HepG2 (cell line): Measurements from ENCODE around the gene DIP2C. TPM values are rescaled to one million over a fixed set of nuclear protein-coding genes. Genes with fewer than 3 reads are reported as not detected.

ENCODE experiments used
- ATAC-seq: fragments of 200-7000 bp; cut with Tn5 transposase; 3 replicates; pipeline ENCODE4 v1.9.1; 2020; ENCODE audit warnings: mild to moderate bottlenecking, moderate library complexity
- BruUV-seq: library from RNA; stranded (reverse); fragments of 400-500 nt; replicated peaks from 2 replicates; lab custom pipeline; 2021; lab: Mats Ljungman, UMichigan
- CTCF ChIA-PET: fragments of 300-600 bp; formaldehyde crosslinking; extraction: SDS; loops from one replicate; lab custom pipeline; 2021; ENCODE audit warnings: low total read pairs, inconsistent platforms, low intra/inter-chr PET ratio; lab: Yijun Ruan, JAX
- POLR2A ChIA-PET: fragments of 350-600 bp; sonication (Branson Sonifier 250); formaldehyde crosslinking; loops from one replicate; lab custom pipeline; 2020; ENCODE audit warnings: antibody characterized with exemption, inconsistent platforms; lab: Yijun Ruan, JAX
- DNase-seq: peaks from one replicate; pipeline ENCODE4 v3.0.0-alpha.2; 2015; ENCODE audit warnings: low spot score
- FAIRE-seq: peaks from 3 replicates; lab custom pipeline; 2011; peaks lifted over from hg19 to GRCh38; lab: Jason Lieb, UNC
- H2AFZ ChIP-seq: one replicate; pipeline ENCODE4 v1.6.1; 2011; ENCODE audit warnings: low read length, inconsistent platforms
- H3K27ac ChIP-seq: fragments of 300-600 bp; 3 replicates; pipeline ENCODE4 v1.8.0; 2011; ENCODE audit warnings: mixed run types, mild to moderate bottlenecking, mixed read lengths, low read length, inconsistent platforms; ENCODE audit not compliant: insufficient read depth; ENCODE audit errors: extremely low read length
- H3K27me3 ChIP-seq, 2 experiments: fragments of 200-600 bp in 1 of 2; 2 replicates in 1 of 2; 3 replicates in 1 of 2; pipeline versions ENCODE4 v1.6.0 to v1.8.0; 2011; ENCODE audit warnings: low read length in 2 of 2, mild to moderate bottlenecking in 2 of 2, moderate library complexity in 2 of 2, inconsistent platforms in 1 of 2; ENCODE audit not compliant: insufficient read depth in 2 of 2, control insufficient read depth in 1 of 2
- H3K36me3 ChIP-seq, 2 experiments: fragments of 200-600 bp in 1 of 2; replicated peaks in 1 of 2; 2 replicates in 1 of 2; 3 replicates in 1 of 2; pipeline versions ENCODE4 v1.5.1 to v1.8.0; 2011; ENCODE audit warnings: low read length in 2 of 2, inconsistent platforms in 1 of 2; ENCODE audit not compliant: insufficient read depth in 2 of 2, control insufficient read depth in 1 of 2
- H3K4me1 ChIP-seq: 2 replicates; pipeline ENCODE4 v1.5.1; 2012; ENCODE audit warnings: low read length, inconsistent platforms; ENCODE audit not compliant: insufficient read depth
- H3K4me2 ChIP-seq: 2 replicates; pipeline ENCODE4 v1.6.0; 2011; ENCODE audit warnings: low read depth, low read length, inconsistent platforms
- H3K4me3 ChIP-seq, 3 experiments: fragments of 200-600 bp in 1 of 3; sonication (generic), shearing (Covaris generic) in 1 of 3; replicated peaks in 1 of 3; 2 replicates each; pipeline ENCODE4 v1.5.1; 2011 to 2016; ENCODE audit warnings: low read length in 3 of 3, inconsistent platforms in 2 of 3, low read depth in 2 of 3, mild to moderate bottlenecking in 2 of 3, control low read depth in 1 of 3, mixed read lengths in 1 of 3; ENCODE audit not compliant: insufficient read depth in 1 of 3
- H3K79me2 ChIP-seq: one replicate; pipeline ENCODE4 v1.6.1; 2011; ENCODE audit warnings: low read length, inconsistent platforms; ENCODE audit not compliant: insufficient read depth
- H3K9ac ChIP-seq: 2 replicates; pipeline ENCODE4 v1.6.0; 2011; ENCODE audit warnings: mild to moderate bottlenecking, low read depth, low read length, inconsistent platforms; ENCODE audit not compliant: insufficient read depth
- H3K9me3 ChIP-seq: 2 replicates; pipeline ENCODE4 v1.5.1; 2012; ENCODE audit warnings: mild to moderate bottlenecking, low read length
- H4K20me1 ChIP-seq: 2 replicates; pipeline ENCODE4 v1.6.0; 2011; ENCODE audit warnings: inconsistent platforms, mild to moderate bottlenecking, low read length, moderate library complexity; ENCODE audit not compliant: insufficient read depth
- ASH2L ChIP-seq: fragments of 300-600, 200-600 bp; sonication (generic); IDR thresholded peaks from 2 replicates; pipeline ENCODE4 v1.7.0; 2017; ENCODE audit warnings: low read depth, mild to moderate bottlenecking, moderate library complexity, mixed read lengths, low read length; ENCODE audit not compliant: insufficient read length
- CCAR2 ChIP-seq: fragments of 200-400 bp; formaldehyde crosslinking; optimal IDR thresholded peaks from 2 replicates; pipeline ENCODE3; 2018; ENCODE audit warnings: low read depth, mild to moderate bottlenecking, low read length, moderate library complexity
- IKZF1 ChIP-seq: fragments of 450-650 bp; IDR thresholded peaks from 2 replicates; pipeline ENCODE4 v1.7.1; 2016
- NCOA2 ChIP-seq: sonication (generic); formaldehyde crosslinking; IDR thresholded peaks from 2 replicates; pipeline ENCODE4 v1.8.0; 2022; ENCODE audit warnings: inconsistent platforms
- PPARG ChIP-seq: conservative IDR thresholded peaks from 2 replicates; pipeline ENCODE4 v1.6.1; 2016; ENCODE audit warnings: missing biosample characterization, missing genetic modification reagents
- RARG ChIP-seq: sonication (generic); formaldehyde crosslinking; IDR thresholded peaks from 2 replicates; pipeline ENCODE4 v1.4.0; 2020; ENCODE audit warnings: low read depth, mild to moderate bottlenecking, missing genetic modification reagents
- SP140L ChIP-seq: sonication (generic); formaldehyde crosslinking; IDR thresholded peaks from 2 replicates; pipeline ENCODE4 v1.4.0; 2020; ENCODE audit warnings: missing genetic modification reagents, borderline replicate concordance
- ZNF274 ChIP-seq: sonication (generic); formaldehyde crosslinking; IDR thresholded peaks from 2 replicates; pipeline ENCODE4 v1.5.1; 2020; ENCODE audit warnings: mild to moderate bottlenecking, missing genetic modification reagents
- ZSCAN20 ChIP-seq: sonication (generic); formaldehyde crosslinking; IDR thresholded peaks from 2 replicates; pipeline ENCODE4 v1.4.0; 2020; ENCODE audit warnings: missing genetic modification reagents, mild to moderate bottlenecking, borderline replicate concordance
- WGBS: methylation state at CpG from one replicate; pipeline ENCODE4 v1.1.6; 2017; ENCODE audit warnings: low lambda C conversion rate; 5-methylcytosine and 5-hydroxymethylcytosine counted together
- in situ Hi-C: cut with HindIII; loops from 2 replicates; pipeline ENCODE4 v1.10.0; 2017; ENCODE audit warnings: low pct_unique_long_range_greater_than_20kb; ENCODE audit not compliant: extremely low pct_ligation_motif_present
- intact Hi-C: fragments of 100-400 bp; cut with micrococcal nuclease; formaldehyde crosslinking; loops from one replicate; pipeline ENCODE4 v1.10.0; 2022; ENCODE audit not compliant: unreplicated experiment
- polyA plus RNA-seq, 8 experiments: library from polyadenylated mRNA; depleted of rRNA in 3 of 8; stranded (reverse) in 7 of 8; unstranded in 1 of 8; fragments of >200 nt; fragmentation: Illumina TruSeq in 4 of 8; extraction: Trizol in 4 of 8; gene quantifications; 2 replicates each; pipeline versions ENCODE4 v1.2.1 to v1.2.3, GENCODE V29; 2011 to 2016; ENCODE audit warnings: low read depth in 4 of 8, missing spikeins in 1 of 8, mixed read lengths in 1 of 8; ENCODE audit not compliant: insufficient read depth in 1 of 8
- total RNA-seq, 5 experiments: library from RNA; depleted of rRNA; stranded (reverse); fragments of >200 nt; fragmentation: Illumina TruSeq; extraction: Trizol; gene quantifications; 2 replicates each; pipeline ENCODE4 v1.2.3, GENCODE V29; 2016; ENCODE audit warnings: low read depth in 1 of 5
- TF ChIP-seq, protein P1 (sequence below): sonication (generic); formaldehyde crosslinking; IDR thresholded peaks from 2 replicates; pipeline ENCODE4 v1.4.0; 2020; ENCODE audit warnings: missing genetic modification reagents

Gene DIP2C
- total and polyA plus RNA-seq, 2 of the 13 experiments (the other 11 are each of a cell fraction or from before 2014, with no cell fraction given), result 2.2 to 2.7 TPM

DNA sequence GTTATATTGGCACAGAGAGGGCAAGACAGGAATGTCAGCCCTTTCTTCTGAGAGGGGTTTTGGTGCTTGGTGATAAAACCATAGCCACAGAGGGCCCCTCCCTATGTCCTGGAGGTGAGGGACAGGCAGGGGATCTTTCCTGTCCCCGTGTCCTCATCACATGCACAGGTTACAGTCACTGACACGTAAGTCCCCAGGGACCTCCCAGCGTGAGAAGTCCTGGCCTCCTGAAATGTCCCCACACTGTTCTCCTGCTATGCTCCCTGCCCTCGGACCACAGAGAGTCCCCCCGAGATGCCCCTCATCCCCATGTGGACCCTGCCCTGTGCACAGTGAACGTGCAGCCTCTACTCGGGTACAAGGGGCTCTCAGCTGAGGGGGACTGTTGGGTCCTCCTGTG, 293.8 kb downstream of the DIP2C start:
- POLR2A ChIA-PET, result no interaction called here
- CTCF ChIA-PET, result no interaction called here
- in situ Hi-C loops, result no loop called here
- no peak for DNase-seq
- BruUV-seq, result no TSS peak
- Histone ChIP-seq H3K36me3 (no peaks in the 10 kb centered on the region; a peak in 1 of 5 replicates), H3K4me2 (no peak overlapping the region), H4K20me1 (no peaks in the 10 kb centered on the region), H3K27ac (no peak overlapping the region), H3K9ac (no peak overlapping the region), H3K4me1 (no peaks in the 10 kb centered on the region), H2AFZ (no peak overlapping the region), H3K9me3 (no peaks in the 10 kb centered on the region), H3K27me3 (no peaks in the 10 kb centered on the region), H3K79me2 (no peaks in the 10 kb centered on the region), H3K4me3 (no peak overlapping the region)
- intact Hi-C loops, result no loop called here
- no peak for FAIRE-seq
- 93% methylated on average over 5 of the region's 7 CpGs for WGBS
- no peak for ATAC-seq
- TF ChIP-seq ZNF274 (CRISPR knock-in tag) (no peak), CCAR2 (no peak), PPARG (CRISPR knock-in tag) (no peak), ASH2L (no peak), NCOA2 (CRISPR knock-in tag) (no peak), ZSCAN20 (CRISPR knock-in tag) (no peak), SP140L (CRISPR knock-in tag) (no peak), RARG (no peak), IKZF1 (no peak)
- TF ChIP-seq, protein P1, sequence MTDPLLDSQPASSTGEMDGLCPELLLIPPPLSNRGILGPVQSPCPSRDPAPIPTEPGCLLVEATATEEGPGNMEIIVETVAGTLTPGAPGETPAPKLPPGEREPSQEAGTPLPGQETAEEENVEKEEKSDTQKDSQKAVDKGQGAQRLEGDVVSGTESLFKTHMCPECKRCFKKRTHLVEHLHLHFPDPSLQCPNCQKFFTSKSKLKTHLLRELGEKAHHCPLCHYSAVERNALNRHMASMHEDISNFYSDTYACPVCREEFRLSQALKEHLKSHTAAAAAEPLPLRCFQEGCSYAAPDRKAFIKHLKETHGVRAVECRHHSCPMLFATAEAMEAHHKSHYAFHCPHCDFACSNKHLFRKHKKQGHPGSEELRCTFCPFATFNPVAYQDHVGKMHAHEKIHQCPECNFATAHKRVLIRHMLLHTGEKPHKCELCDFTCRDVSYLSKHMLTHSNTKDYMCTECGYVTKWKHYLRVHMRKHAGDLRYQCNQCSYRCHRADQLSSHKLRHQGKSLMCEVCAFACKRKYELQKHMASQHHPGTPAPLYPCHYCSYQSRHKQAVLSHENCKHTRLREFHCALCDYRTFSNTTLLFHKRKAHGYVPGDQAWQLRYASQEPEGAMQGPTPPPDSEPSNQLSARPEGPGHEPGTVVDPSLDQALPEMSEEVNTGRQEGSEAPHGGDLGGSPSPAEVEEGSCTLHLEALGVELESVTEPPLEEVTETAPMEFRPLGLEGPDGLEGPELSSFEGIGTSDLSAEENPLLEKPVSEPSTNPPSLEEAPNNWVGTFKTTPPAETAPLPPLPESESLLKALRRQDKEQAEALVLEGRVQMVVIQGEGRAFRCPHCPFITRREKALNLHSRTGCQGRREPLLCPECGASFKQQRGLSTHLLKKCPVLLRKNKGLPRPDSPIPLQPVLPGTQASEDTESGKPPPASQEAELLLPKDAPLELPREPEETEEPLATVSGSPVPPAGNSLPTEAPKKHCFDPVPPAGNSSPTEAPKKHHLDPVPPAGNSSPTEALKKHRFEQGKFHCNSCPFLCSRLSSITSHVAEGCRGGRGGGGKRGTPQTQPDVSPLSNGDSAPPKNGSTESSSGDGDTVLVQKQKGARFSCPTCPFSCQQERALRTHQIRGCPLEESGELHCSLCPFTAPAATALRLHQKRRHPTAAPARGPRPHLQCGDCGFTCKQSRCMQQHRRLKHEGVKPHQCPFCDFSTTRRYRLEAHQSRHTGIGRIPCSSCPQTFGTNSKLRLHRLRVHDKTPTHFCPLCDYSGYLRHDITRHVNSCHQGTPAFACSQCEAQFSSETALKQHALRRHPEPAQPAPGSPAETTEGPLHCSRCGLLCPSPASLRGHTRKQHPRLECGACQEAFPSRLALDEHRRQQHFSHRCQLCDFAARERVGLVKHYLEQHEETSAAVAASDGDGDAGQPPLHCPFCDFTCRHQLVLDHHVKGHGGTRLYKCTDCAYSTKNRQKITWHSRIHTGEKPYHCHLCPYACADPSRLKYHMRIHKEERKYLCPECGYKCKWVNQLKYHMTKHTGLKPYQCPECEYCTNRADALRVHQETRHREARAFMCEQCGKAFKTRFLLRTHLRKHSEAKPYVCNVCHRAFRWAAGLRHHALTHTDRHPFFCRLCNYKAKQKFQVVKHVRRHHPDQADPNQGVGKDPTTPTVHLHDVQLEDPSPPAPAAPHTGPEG, result no peak
